ENCODE measurements around the gene NPNT.
A peak's percentile ranks its signal among the peaks of the same experiment; 100 is the strongest.

The NPNT gene

GRCh38 chr4:105972946-105973621 is 77.8 kb downstream of the NPNT start:
- no peak for DNase-seq

GRCh38 chr4:105976915-105977314 is 81.6 kb downstream of the NPNT start:
- DNase-seq, result no peak

- no peak for DNase-seq
These were observed 83.5 kb downstream of the NPNT start for GRCh38 chr4:105978684-105979296.

- DNase-seq, result no peak
These were observed 84.2 kb downstream of the NPNT start for GRCh38 chr4:105979506-105979905.

- DNase-seq, result no peak
These were observed 93.4 kb downstream of the NPNT start for GRCh38 chr4:105988671-105989070.

- peak; percentile 23 for DNase-seq
These were observed 94.4 kb downstream of the NPNT start for GRCh38 chr4:105989485-105990242.

- peak; percentile 77 for DNase-seq
These were observed 95.7 kb downstream of the NPNT start for GRCh38 chr4:105990933-105991332.

- DNase-seq, result no peak
These were observed 96.5 kb downstream of the NPNT start for GRCh38 chr4:105991726-105992125.

- DNase-seq, result no peak
These were observed 97.5 kb downstream of the NPNT start for GRCh38 chr4:105992641-105993305.

GRCh38 chr4:105994061-105994460 is 98.8 kb downstream of the NPNT start:
- DNase-seq, result no peak

GRCh38 chr4:105994841-105995501 is 99.7 kb downstream of the NPNT start:
- no peak for DNase-seq

GRCh38 chr4:105996845-105997244 is 101.6 kb downstream of the NPNT start:
- DNase-seq, result no peak

- DNase-seq, result no peak
These were observed 103.1 kb downstream of the NPNT start for GRCh38 chr4:105998171-105999063.

- DNase-seq, result no peak
These were observed 107.7 kb downstream of the NPNT start for GRCh38 chr4:106002994-106003393.

GRCh38 chr4:106010761-106011160 is 115.5 kb downstream of the NPNT start:
- no peak for DNase-seq

- DNase-seq, result no peak
These were observed 116.1 kb downstream of the NPNT start for GRCh38 chr4:106011387-106011786.

- DNase-seq, result no peak
These were observed 122.7 kb downstream of the NPNT start for GRCh38 chr4:106017975-106018374.

GRCh38 chr4:106019771-106020170 is 124.5 kb downstream of the NPNT start:
- DNase-seq, result no peak
